Endodermal cell (in vitro differentiated cells): Measurements from ENCODE around the gene ACKR4. TPM values are rescaled to one million over a fixed set of nuclear protein-coding genes. Genes with fewer than 3 reads are reported as not detected.

Experiments
- DNase-seq: peaks from one replicate; pipeline ENCODE4 v3.0.0-alpha.2; 2017
- H3K27ac ChIP-seq: 2 replicates; pipeline ENCODE4 v1.5.1; 2013; ENCODE audit warnings: mild to moderate bottlenecking, low read depth, low read length, moderate library complexity
- H3K27me3 ChIP-seq: 2 replicates; pipeline ENCODE4 v1.6.1; 2013; ENCODE audit warnings: mild to moderate bottlenecking, low read length, moderate library complexity; ENCODE audit not compliant: insufficient read depth, control insufficient read depth, poor library complexity, severe bottlenecking
- H3K36me3 ChIP-seq: 2 replicates; pipeline ENCODE4 v1.7.0; 2013; ENCODE audit warnings: mild to moderate bottlenecking, low read length, moderate library complexity; ENCODE audit not compliant: control insufficient read depth, insufficient read depth
- H3K4me1 ChIP-seq: one replicate; pipeline ENCODE4 v1.7.0; 2013; ENCODE audit warnings: low read length; ENCODE audit not compliant: control insufficient read depth, insufficient read depth
- H3K4me3 ChIP-seq: 2 replicates; pipeline ENCODE4 v1.5.1; 2013; ENCODE audit warnings: mild to moderate bottlenecking, low read length, moderate library complexity
- H3K9ac ChIP-seq: 2 replicates; pipeline ENCODE4 v1.6.1; 2013; ENCODE audit warnings: mild to moderate bottlenecking, low read length, moderate library complexity; ENCODE audit not compliant: poor library complexity, severe bottlenecking; ENCODE audit errors: extremely low read depth
- H3K9me3 ChIP-seq: 2 replicates; pipeline ENCODE4 v1.6.1; 2013; ENCODE audit warnings: mild to moderate bottlenecking, low read length, moderate library complexity; ENCODE audit not compliant: control insufficient read depth
- H3K27ac Mint-ChIP-seq: 2 replicates; pipeline ENCODE4 v1.8.0; 2020; ENCODE audit warnings: mixed read lengths
- H3K27me3 Mint-ChIP-seq: 2 replicates; pipeline ENCODE4 v1.8.0; 2021; ENCODE audit warnings: mild to moderate bottlenecking, mixed read lengths; ENCODE audit not compliant: insufficient read depth
- H3K36me3 Mint-ChIP-seq: 2 replicates; pipeline ENCODE4 v1.8.0; 2020; ENCODE audit warnings: low read depth, mixed read lengths
- H3K4me1 Mint-ChIP-seq: 2 replicates; pipeline ENCODE4 v1.8.0; 2020; ENCODE audit warnings: mixed read lengths
- H3K4me3 Mint-ChIP-seq: 2 replicates; pipeline ENCODE4 v1.8.0; 2020; ENCODE audit warnings: mild to moderate bottlenecking, moderate library complexity, mixed read lengths
- H3K9me3 Mint-ChIP-seq: 2 replicates; pipeline ENCODE4 v1.8.0; 2020; ENCODE audit warnings: mild to moderate bottlenecking, mixed read lengths
- WGBS, 2 experiments: methylation state at CpG; one replicate each; pipeline versions ENCODE4 v1.1.5 to v1.1.7; 2013; ENCODE audit warnings: missing lambda C conversion rate in 2 of 2, mixed read lengths in 1 of 2; ENCODE audit not compliant: insufficient coverage in 1 of 2, insufficient read length in 1 of 2; 5-methylcytosine and 5-hydroxymethylcytosine counted together
- long read RNA-seq, 4 experiments: library from polyadenylated mRNA in 2 of 4; library from RNA in 1 of 4; library from capped mRNA in 1 of 4; stranded (forward) in 3 of 4; unstranded in 1 of 4; transcript quantifications; one replicate each; pipeline ENCODE4 v2.0.0, GENCODE V29; 2020 to 2021; ENCODE audit warnings: inconsistent platforms in 1 of 4
- polyA plus RNA-seq, 2 experiments: library from polyadenylated mRNA; stranded (reverse); fragments of 50-300 nt; gene quantifications; one replicate each; pipeline ENCODE4 v1.2.3, GENCODE V29; 2013
- total RNA-seq, 2 donors: library from RNA; stranded (reverse); fragmentation: NEBNext Ultra II Directional in 1 of 2; extraction: Animal tissue kit (Norgen Biotek cat#: 25700) in 1 of 2; gene quantifications; 2 replicates in 1 of 2; 3 replicates in 1 of 2; pipeline ENCODE4 v1.2.1, GENCODE V29; 2021
- TF ChIP-seq, protein P1 (sequence below): fragments of 200-600 bp; sonication (generic); conservative IDR thresholded peaks from 2 replicates; pipeline ENCODE4 v1.5.0; 2021; ENCODE audit warnings: antibody characterized with exemption, mild to moderate bottlenecking

The ACKR4 gene
- total RNA-seq: not detected
- not detected for polyA plus RNA-seq (2013, experiment 1 of 2)
- not detected for polyA plus RNA-seq (2013, experiment 2 of 2)
- long read RNA-seq, experiment 1: 0 reads
- long read RNA-seq, experiment 2: 0 reads
- long read RNA-seq, experiment 3: 0 reads
- long read RNA-seq, experiment 4: 0 reads

- Mint-ChIP-seq H3K4me3 (no peak within 1 kb of the TSS), H3K27ac (no peak within 1 kb of the TSS), H3K4me1 (peaks cover 5% of the 10 kb centered on the region), H3K27me3 (no peaks in the 10 kb centered on the region), H3K9me3 (no peaks in the 10 kb centered on the region), H3K36me3 (peaks cover 9% of the 10 kb centered on the region)
- no peak for DNase-seq
- Histone ChIP-seq H3K27ac (no peak within 1 kb of the TSS), H3K4me1 (no peaks in the 10 kb centered on the region), H3K9me3 (no peaks in the 10 kb centered on the region), H3K36me3 (no peaks in the 10 kb centered on the region), H3K27me3 (no peaks in the 10 kb centered on the region), H3K9ac (no peak within 1 kb of the TSS), H3K4me3 (no peak within 1 kb of the TSS)
- WGBS, 2 experiments: 100% methylated on average over 1 of the region's 2 CpGs
- TF ChIP-seq, protein P1, sequence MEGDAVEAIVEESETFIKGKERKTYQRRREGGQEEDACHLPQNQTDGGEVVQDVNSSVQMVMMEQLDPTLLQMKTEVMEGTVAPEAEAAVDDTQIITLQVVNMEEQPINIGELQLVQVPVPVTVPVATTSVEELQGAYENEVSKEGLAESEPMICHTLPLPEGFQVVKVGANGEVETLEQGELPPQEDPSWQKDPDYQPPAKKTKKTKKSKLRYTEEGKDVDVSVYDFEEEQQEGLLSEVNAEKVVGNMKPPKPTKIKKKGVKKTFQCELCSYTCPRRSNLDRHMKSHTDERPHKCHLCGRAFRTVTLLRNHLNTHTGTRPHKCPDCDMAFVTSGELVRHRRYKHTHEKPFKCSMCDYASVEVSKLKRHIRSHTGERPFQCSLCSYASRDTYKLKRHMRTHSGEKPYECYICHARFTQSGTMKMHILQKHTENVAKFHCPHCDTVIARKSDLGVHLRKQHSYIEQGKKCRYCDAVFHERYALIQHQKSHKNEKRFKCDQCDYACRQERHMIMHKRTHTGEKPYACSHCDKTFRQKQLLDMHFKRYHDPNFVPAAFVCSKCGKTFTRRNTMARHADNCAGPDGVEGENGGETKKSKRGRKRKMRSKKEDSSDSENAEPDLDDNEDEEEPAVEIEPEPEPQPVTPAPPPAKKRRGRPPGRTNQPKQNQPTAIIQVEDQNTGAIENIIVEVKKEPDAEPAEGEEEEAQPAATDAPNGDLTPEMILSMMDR: no peak
Measured at GRCh38 chr3:132596816-132597433, at the start of gene ACKR4. Gene ACKR4, plus strand, starts transcription at chr3:132597270. Its CDS starts 3,128 bp downstream, at chr3:132600398.

DNA sequence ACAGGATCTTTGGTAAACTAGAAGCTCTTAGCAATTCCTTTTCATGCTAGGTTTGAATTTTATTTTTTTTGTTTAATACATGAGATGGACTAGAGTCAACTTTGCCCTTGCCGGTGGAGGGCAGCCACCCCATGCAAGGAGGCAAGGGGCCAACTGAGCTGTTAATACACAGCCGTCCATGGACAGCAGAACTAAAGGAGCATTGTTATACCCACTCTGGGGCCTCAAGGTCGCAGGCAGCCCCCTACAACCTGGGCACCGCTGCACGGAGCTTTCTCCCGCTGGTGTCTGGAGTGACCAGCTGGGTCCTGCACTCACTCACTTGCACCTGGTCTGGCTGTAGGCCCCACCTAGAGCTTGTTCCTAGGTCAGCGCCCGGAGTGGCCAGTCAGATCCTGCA lies 47.9 kb upstream of the ACKR4 start:
- WGBS, 2 experiments: 82 to 98% methylated on average over 5 to 8 of the region's 8 CpGs

GRCh38 chr3:132549890-132550578 lies 47.0 kb upstream of the ACKR4 start:
- Histone ChIP-seq H3K27me3 (no peaks in the 10 kb centered on the region), H3K27ac (no peak overlapping the region), H3K36me3 (no peaks in the 10 kb centered on the region), H3K4me1 (no peaks in the 10 kb centered on the region), H3K4me3 (no peak overlapping the region), H3K9me3 (no peaks in the 10 kb centered on the region), H3K9ac (no peak overlapping the region)
- Mint-ChIP-seq H3K27me3 (no peaks in the 10 kb centered on the region), H3K9me3 (peaks cover 3% of the 10 kb centered on the region), H3K27ac (no peak overlapping the region), H3K36me3 (peaks cover 2% of the 10 kb centered on the region), H3K4me3 (no peak overlapping the region), H3K4me1 (peaks cover 3% of the 10 kb centered on the region)
- TF ChIP-seq, protein P1: no peak
- no peak for DNase-seq

More for the DNA sequence above, 47.9 kb upstream of the ACKR4 start:
- TF ChIP-seq, protein P1: no peak
- Mint-ChIP-seq H3K27ac (no peak overlapping the region), H3K36me3 (peaks cover 2% of the 10 kb centered on the region), H3K4me1 (no peaks in the 10 kb centered on the region), H3K27me3 (no peaks in the 10 kb centered on the region), H3K4me3 (no peak overlapping the region), H3K9me3 (peaks cover 3% of the 10 kb centered on the region)
- Histone ChIP-seq H3K4me1 (no peaks in the 10 kb centered on the region), H3K9me3 (no peaks in the 10 kb centered on the region), H3K27ac (no peak overlapping the region), H3K9ac (no peak overlapping the region), H3K4me3 (no peak overlapping the region), H3K36me3 (no peaks in the 10 kb centered on the region), H3K27me3 (no peaks in the 10 kb centered on the region)
- no peak for DNase-seq
